ENCODE results near the gene TTLL8. TPM values are rescaled to one million over a fixed set of nuclear protein-coding genes. Genes with fewer than 3 reads are reported as not detected.
"Not testable (repeated sequence)": the region's sequence is repeated elsewhere in the genome, so short reads cannot be mapped to it uniquely, and the experiment has no call there.

TTLL8 gene
- total RNA-seq (2014; rRNA removed; shearing (Covaris generic)): not detected in 2 replicates

DNA sequence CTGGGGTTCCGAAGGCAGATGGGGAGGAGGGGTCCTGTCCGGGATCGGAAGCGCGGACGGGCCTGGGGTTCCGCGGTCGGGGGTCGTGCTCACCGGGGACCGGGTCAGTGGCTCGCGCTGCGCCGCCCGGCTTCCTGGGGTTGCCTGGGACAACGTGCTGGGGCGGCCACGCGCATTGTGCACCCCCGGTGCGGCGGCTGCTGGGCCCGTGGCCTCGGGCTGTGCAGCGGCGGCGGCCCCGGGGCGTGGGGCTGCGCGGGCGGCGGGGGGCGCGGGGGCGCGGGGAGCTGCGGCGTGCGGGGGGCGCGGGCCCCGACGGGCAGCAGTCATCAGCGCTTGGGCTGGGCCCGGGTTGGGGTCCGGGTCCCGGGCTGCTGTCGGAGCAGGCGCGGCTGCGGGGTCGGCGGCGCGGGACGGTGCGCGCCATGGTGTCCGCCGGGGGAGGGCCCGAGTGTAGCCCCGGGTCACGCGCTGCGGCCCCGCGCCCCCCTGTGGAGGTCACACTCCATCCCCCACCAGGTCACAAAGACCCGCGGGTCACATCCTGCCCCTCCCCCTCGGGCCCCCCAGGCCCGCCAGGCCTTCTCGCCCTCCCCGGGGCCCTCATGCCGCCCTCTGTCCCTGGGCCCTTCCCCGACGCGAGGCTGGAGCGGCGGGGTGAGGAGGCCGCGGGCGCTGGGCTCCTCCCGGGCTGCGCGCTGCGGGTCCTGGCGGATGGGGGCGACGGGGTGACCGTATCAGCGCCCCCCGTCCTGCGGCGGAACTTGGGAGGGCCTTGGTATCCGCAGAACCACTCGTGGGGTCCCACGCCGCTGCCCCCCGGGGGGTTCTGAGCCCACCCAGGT, at the start of gene TTLL8:
Gene TTLL8 (minus strand): TSS at position 238 of the 845 bp plus-strand sequence.
- DNase-seq (ENCODE audit: low spot score): no peak

GRCh38 chr22:50107529-50107928, 49.4 kb upstream of the TTLL8 start:
- no peak for DNase-seq (ENCODE audit: low spot score)

DNA sequence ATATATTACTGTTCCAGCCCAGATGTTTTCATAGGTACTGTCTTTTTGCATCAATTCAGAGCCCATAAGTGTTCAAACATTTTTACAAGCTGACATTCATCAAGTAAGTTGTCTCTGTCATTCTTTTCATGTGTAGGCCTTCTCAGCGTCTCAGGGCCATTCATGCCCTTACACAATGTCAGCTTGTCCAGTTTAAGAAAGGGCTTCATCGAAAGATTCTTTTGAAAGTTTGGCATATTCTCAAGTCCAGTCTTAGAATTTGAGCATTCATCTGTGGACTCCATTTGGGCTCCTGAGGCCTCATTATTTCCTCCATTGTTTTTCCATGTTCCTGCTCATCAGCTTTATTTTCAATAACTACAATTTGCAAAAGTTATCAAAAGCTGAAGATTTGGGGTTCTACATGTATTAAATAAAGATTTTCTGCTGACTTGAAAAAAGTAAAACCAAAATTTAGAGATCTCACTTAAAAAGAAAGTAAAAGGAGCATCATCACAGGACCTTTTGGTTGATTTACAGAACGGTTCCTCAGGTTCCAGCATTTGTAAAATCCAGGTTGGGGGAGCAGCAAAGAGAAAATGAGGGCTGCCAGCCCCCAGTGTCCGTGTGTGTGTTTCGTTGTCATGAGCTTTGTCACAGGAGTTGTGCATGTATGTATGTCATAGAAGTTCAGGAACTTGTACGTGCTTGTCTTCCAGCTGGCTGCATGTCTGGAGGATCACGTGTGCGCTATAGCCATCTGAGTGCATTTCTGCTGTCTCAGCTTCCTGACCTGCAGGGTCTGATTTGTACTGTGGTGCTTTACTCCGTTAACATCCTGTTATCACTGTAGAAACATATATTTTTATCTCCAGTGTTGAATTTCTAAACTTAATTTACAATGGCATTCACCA, 47.4 kb upstream of the TTLL8 start:
- no peak for DNase-seq (ENCODE audit: low spot score)

DNA sequence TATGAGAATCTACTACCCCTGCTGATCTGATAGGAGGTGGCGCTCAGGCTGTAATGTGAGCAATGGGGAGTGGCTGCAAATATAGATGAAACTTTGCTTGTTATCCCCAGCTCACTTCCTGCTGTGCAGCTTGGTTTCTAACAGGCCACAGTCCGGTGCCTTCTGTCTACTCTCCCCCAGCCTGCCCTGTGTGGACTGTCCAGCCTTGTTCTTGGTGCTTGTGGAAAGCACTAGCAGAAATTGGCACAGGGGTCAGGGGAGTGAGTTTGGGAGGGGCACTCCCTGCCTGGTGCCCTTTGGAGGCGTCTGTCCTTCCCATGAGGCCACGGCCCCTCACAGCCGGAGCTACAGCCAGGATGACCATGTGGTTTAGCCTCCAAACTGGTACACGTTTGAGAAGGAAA, 46.0 kb upstream of the TTLL8 start:
- no peak for DNase-seq (ENCODE audit: low spot score)

GRCh38 chr22:50102946-50103345, 44.8 kb upstream of the TTLL8 start:
- no peak for DNase-seq (ENCODE audit: low spot score)

DNA sequence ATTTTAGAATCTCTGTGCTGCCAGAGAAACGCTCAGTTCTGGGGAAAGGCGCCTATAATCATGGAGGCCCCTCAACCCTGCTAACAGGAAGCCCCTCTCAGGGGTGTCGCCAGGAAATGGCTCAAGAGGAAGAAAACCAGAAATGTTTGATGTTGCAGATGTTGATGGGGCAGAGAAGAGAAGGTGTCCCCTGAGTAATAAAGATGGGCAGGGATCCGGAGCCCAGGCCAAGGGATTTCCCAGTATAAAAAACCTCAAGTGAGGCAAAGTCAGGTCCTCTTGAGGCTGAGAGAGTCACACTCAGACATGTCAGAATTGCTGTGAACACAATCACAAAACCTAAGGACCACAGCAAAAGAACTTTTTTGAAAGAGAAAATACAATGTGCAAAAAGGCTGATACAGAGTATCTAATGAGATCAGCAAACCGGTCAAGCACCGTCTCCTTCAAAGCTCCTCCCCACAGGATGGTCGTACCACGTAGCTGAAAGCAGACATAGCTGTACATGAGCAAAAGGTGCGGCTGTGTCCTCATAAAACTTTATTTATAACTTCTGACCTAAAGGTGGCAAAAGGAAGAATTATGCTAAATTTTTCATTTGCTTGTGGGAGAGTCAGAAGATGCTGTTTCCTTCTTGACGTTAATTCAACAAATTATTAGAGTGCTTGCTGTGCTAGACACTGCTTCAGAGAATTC, 43.9 kb upstream of the TTLL8 start:
- DNase-seq (ENCODE audit: low spot score): no peak

GRCh38 chr22:50098052-50098451, 40.0 kb upstream of the TTLL8 start:
- no peak for DNase-seq (ENCODE audit: low spot score)

GRCh38 chr22:50092342-50092741, 34.2 kb upstream of the TTLL8 start:
- DNase-seq (ENCODE audit: low spot score): no peak

- no peak for DNase-seq (ENCODE audit: low spot score)
Measured at GRCh38 chr22:50091092-50091768, 33.1 kb upstream of the TTLL8 start.

- no peak for DNase-seq (ENCODE audit: low spot score)
Measured at GRCh38 chr22:50090412-50090714, 32.3 kb upstream of the TTLL8 start.

GRCh38 chr22:50089682-50090411, 31.7 kb upstream of the TTLL8 start, which contains the start of gene MOV10L1:
TSS of gene MOV10L1 (plus strand) at chr22:50090006. CDS start at chr22:50090089, 83 bp downstream.
- no peak for DNase-seq (ENCODE audit: low spot score)

- no peak for DNase-seq (ENCODE audit: low spot score)
Measured at GRCh38 chr22:50089231-50089630, 31.1 kb upstream of the TTLL8 start.

DNA sequence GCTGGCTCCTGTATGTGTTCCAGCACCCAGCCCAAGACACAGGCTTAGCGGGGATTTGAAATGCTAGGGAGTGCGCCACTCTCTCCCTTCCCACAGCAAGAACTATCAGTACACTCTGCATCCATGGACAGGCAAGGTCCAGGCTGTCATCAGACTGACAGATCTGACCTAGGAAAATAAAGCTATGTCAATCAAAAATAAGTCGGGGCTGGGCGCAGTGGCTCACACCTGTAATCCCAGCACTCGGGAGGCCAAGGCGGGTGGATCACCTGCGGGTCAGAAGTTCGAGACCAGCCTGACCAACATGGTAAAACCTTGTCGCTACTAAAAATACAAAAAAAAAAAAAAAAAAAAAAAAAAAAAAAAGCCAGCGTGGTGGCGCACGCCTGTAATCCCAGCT, 30.0 kb upstream of the TTLL8 start:
- no peak for DNase-seq (ENCODE audit: low spot score)

DNA sequence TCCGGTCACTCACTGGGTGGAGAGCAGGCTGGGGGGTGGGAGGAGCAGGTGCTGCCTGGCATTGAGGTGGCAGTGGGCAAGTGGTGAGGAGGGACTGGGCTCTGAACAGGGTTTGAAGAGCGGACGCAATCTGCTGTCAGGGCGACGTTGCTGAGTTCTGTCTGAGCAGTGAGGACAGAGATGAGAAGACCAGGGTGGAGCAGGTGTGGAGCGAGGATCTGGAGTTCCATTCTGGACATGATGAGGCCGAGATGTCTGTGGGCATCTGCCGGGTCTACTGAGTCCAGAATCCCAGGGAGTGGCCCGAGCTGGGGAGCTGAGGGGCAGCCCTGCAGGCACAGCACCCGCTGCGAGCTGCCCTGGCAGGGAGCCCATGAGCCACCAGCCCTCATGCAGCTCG, 29.5 kb upstream of the TTLL8 start:
- DNase-seq (ENCODE audit: low spot score): no peak

GRCh38 chr22:50086975-50087374, 28.9 kb upstream of the TTLL8 start:
- DNase-seq (ENCODE audit: low spot score): not testable (repeated sequence)

GRCh38 chr22:50086526-50086925, 28.4 kb upstream of the TTLL8 start:
- no peak for DNase-seq (ENCODE audit: low spot score)

DNA sequence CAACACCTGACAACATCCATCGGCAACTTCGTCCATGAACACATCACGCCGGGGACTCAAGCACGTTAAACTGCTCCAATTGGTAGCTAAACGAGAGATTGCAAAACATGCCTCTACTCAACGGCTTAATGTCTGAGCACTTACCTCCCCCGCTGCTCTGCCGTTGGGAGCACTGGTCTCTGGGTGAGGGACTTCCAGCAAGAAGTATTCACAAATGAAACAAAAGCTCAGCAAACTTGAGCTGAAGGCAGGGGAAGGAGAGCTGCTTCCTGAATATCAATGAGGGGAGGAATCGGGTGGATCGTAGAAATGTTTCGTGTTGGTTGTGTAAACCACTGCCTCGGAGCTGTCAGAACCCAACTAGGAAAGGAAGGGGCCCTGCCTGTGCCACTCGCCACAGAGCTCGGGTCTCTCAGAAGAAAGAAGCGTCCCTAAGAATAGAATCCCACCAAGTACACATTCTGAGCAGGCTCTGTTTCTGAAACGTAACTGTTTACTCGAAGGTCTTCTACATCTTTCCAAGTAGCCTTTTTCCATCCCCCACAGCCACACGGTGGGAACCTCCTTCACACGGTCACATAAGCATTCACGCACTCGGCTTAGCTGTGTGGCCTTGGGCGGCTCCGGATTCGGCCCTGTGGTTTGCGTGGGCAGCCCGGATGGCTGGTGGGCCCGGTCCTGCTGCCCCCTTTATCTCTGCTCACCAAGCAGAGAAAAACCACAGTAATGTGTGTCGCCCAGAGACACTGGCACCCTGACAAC, 27.3 kb upstream of the TTLL8 start, which contains the start of gene MLC1:
Gene MLC1 (minus strand): TSS at position 216 of the 762 bp plus-strand sequence. CDS start 524 bp downstream, outside the sequence.
- DNase-seq (ENCODE audit: low spot score): peak; percentile 33

DNA sequence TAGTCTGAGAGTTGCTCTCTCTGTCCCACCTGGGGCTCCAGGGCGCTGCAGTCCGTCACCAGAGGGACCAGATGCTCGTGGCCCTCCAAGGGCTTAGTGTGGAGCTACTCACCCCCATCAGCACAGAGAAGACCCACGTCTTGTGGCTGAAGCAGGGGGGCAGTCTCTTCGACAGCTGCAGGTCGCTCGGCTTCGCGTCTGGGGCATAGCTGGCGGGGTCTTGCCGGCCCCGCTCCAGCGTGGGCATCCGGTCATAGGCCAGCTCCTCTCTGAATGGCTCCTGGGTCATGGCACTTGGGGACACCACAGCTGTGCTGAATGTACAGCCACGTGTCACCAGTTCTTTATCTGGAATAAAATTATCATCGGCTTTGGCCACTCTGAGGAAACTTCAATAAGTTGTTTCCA, 26.5 kb upstream of the TTLL8 start:
- DNase-seq (ENCODE audit: low spot score): no peak

- DNase-seq (ENCODE audit: low spot score): no peak
Measured at GRCh38 chr22:50084080-50084477, 26.0 kb upstream of the TTLL8 start.

Data from H4 (cell line).